ENCODE data around the gene NR6A1. TPM values are rescaled to one million over a fixed set of nuclear protein-coding genes. Genes with fewer than 3 reads are reported as not detected.

Gene NR6A1
- total RNA-seq, 1 experiment from 2014 or later, result 164 TPM

- POLR2A ChIA-PET, result no interaction called here
- ATAC-seq (no peak), DNase-seq (ENCODE audit: low spot score) (no peak)
- Mint-ChIP-seq H3K36me3 (no peaks in the 10 kb centered on the region), H3K4me1 (0 out of 2 replicates have a peak, but pooled peaks cover 3% of the 10 kb centered on the region), H3K9me3 (no peaks in the 10 kb centered on the region), H3K27ac (no peak overlapping the region), H3K27me3 (ENCODE audit: low read depth) (peaks cover 9% of the 10 kb centered on the region; the same call in 1 of the 2 replicates), H3K4me3 (no peak overlapping the region)
- TF ChIP-seq ZNF423 (CRISPR knock-in tag; IDR thresholded peaks at IDR 0.05), result no peak
- no peak for TF ChIP-seq JUN (CRISPR knock-in tag; IDR thresholded peaks at IDR 0.05)
- no peak for TF ChIP-seq ELF4 (CRISPR knock-in tag; IDR thresholded peaks at IDR 0.05; ENCODE audit: low read depth)
- no peak for TF ChIP-seq ZNF317 (CRISPR knock-in tag; IDR thresholded peaks at IDR 0.05; ENCODE audit: borderline replicate concordance, low read depth)
- no peak for TF ChIP-seq PREB (CRISPR knock-in tag; IDR thresholded peaks at IDR 0.05; ENCODE audit: borderline replicate concordance)
- TF ChIP-seq ESRRA (CRISPR knock-in tag; IDR thresholded peaks at IDR 0.05; ENCODE audit: borderline replicate concordance), result no peak
- TF ChIP-seq IRF1 (CRISPR knock-in tag; IDR thresholded peaks at IDR 0.05), result no peak
- no peak for TF ChIP-seq RELA (CRISPR knock-in tag; IDR thresholded peaks at IDR 0.05; ENCODE audit: borderline replicate concordance)
- TF ChIP-seq, protein P1, sequence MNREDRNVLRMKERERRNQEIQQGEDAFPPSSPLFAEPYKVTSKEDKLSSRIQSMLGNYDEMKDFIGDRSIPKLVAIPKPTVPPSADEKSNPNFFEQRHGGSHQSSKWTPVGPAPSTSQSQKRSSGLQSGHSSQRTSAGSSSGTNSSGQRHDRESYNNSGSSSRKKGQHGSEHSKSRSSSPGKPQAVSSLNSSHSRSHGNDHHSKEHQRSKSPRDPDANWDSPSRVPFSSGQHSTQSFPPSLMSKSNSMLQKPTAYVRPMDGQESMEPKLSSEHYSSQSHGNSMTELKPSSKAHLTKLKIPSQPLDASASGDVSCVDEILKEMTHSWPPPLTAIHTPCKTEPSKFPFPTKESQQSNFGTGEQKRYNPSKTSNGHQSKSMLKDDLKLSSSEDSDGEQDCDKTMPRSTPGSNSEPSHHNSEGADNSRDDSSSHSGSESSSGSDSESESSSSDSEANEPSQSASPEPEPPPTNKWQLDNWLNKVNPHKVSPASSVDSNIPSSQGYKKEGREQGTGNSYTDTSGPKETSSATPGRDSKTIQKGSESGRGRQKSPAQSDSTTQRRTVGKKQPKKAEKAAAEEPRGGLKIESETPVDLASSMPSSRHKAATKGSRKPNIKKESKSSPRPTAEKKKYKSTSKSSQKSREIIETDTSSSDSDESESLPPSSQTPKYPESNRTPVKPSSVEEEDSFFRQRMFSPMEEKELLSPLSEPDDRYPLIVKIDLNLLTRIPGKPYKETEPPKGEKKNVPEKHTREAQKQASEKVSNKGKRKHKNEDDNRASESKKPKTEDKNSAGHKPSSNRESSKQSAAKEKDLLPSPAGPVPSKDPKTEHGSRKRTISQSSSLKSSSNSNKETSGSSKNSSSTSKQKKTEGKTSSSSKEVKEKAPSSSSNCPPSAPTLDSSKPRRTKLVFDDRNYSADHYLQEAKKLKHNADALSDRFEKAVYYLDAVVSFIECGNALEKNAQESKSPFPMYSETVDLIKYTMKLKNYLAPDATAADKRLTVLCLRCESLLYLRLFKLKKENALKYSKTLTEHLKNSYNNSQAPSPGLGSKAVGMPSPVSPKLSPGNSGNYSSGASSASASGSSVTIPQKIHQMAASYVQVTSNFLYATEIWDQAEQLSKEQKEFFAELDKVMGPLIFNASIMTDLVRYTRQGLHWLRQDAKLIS (CRISPR knock-in tag; IDR thresholded peaks at IDR 0.05; ENCODE audit: borderline replicate concordance), result no peak
- no peak for TF ChIP-seq ZNF121 (CRISPR knock-in tag; IDR thresholded peaks at IDR 0.05)
- TF ChIP-seq TCF7 (CRISPR knock-in tag; IDR thresholded peaks at IDR 0.05; ENCODE audit: low read depth), result no peak
- TF ChIP-seq CBFB (CRISPR knock-in tag; IDR thresholded peaks at IDR 0.05; ENCODE audit: low read depth), result no peak
- no peak for TF ChIP-seq MYBL2 (CRISPR knock-in tag; IDR thresholded peaks at IDR 0.05)
- no peak for TF ChIP-seq ZBTB21 (CRISPR knock-in tag; IDR thresholded peaks at IDR 0.05; ENCODE audit: borderline replicate concordance)
- no peak for TF ChIP-seq GRHL2 (CRISPR knock-in tag; IDR thresholded peaks at IDR 0.05; ENCODE audit: insufficient replicate concordance, severe bottlenecking)
- CTCF ChIA-PET, result no interaction called here
Measured at GRCh38 chr9:124471761-124472160, 299.4 kb downstream of the NR6A1 start.

- ChIA-PET CTCF (no interaction called here), POLR2A (no interaction called here)
- ATAC-seq, result no peak
- H3K27ac Mint-ChIP-seq, result no peak overlapping the region
- no peak for DNase-seq (ENCODE audit: low spot score)
- H3K36me3 Mint-ChIP-seq, result no peaks in the 10 kb centered on the region
- no peak overlapping the region for H3K4me3 Mint-ChIP-seq
- H3K9me3 Mint-ChIP-seq, result no peaks in the 10 kb centered on the region
- H3K4me1 Mint-ChIP-seq, result 0 out of 2 replicates have a peak, but pooled peaks cover 3% of the 10 kb centered on the region
- H3K27me3 Mint-ChIP-seq (ENCODE audit: low read depth), result no peaks in the 10 kb centered on the region
- TF ChIP-seq ERG (CRISPR knock-in tag; IDR thresholded peaks at IDR 0.05) (no peak), CREB1 (CRISPR knock-in tag; IDR thresholded peaks at IDR 0.05) (no peak), ATF3 (CRISPR knock-in tag; conservative IDR thresholded peaks at IDR 0.05) (no peak), ZBTB21 (CRISPR knock-in tag; IDR thresholded peaks at IDR 0.05; ENCODE audit: borderline replicate concordance) (no peak), SMAD4 (CRISPR knock-in tag; IDR thresholded peaks at IDR 0.05) (no peak)
- TF ChIP-seq, protein P1 (CRISPR knock-in tag; IDR thresholded peaks at IDR 0.05; ENCODE audit: borderline replicate concordance), result no peak
Measured at GRCh38 chr9:124470726-124471125, 300.4 kb downstream of the NR6A1 start.

Data from WTC11 (cell line).